GM18498 (cell line): ENCODE results near the gene ATP10A.

Experiments
- ATAC-seq: cut with Tn5 transposase; IDR thresholded peaks from one replicate; pipeline ENCODE4 v1.9.1; 2021; ENCODE audit warnings: mild to moderate bottlenecking, moderate library complexity; ENCODE audit not compliant: unreplicated experiment

Gene ATP10A

GRCh38 chr15:25708391-25708790, 154.7 kb downstream of the ATP10A start:
- no peak for ATAC-seq

- ATAC-seq = no peak
Observed at GRCh38 chr15:25707656-25708365, 155.3 kb downstream of the ATP10A start.

DNA sequence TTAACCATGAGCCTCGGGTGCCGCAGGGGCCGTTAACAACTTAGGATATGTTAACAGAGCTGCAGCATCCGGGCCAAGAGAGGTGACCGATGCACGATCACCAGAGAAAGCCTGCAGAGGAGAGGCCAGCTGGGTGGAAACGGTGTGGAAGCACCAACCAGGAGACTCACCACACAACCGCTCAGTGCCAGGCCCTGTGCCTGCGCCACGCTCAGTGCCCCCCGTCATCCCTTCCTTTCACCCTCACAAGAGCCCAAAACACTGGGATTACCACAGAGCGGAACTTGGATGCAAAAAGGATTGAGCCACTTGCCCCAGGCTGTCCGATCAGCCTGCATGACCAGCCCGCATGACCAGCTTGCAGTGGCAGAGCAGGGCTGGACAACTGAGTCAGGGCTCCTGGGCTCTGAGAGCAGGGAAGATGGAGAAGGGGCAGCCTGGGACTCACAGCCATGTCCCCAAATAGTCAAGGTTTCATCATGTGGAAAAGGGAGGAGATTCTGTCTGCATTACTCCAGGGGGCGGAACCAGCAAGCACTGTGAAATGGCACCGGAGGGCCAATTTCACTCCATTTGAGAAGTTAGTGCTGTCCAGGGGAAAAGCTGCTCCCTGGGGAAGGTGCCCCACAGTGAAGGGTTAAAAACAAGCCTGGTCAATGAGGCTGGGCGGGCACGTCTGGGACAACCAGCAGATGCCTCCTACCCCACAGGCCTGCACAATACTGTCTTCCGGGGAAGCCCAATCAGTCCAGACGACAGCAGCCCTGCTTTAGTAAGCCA, 156.8 kb downstream of the ATP10A start:
- ATAC-seq = no peak

- no peak for ATAC-seq
Observed at GRCh38 chr15:25705433-25706115, 157.6 kb downstream of the ATP10A start.

DNA sequence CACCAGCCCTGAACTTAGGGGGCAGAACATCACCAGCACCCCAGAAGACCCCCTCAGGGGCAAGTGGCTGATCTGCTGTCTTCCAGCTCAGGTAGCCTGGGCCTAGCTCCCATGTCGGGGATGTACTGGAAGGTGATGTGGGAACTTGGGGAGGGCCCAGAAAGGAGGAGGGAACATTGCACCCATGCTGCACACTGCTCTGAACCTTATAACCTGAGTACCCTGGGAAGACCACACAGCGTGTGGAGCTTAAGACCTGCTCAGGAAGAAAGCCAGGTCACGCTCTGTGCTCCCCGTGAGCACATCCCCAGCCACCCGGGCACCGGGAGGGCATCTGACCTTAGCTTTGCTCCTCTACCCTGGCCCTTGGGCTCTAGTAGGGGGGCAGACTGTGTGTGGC, 159.4 kb downstream of the ATP10A start:
- ATAC-seq = no peak

GRCh38 chr15:25701721-25702465, 161.2 kb downstream of the ATP10A start:
- no peak for ATAC-seq

DNA sequence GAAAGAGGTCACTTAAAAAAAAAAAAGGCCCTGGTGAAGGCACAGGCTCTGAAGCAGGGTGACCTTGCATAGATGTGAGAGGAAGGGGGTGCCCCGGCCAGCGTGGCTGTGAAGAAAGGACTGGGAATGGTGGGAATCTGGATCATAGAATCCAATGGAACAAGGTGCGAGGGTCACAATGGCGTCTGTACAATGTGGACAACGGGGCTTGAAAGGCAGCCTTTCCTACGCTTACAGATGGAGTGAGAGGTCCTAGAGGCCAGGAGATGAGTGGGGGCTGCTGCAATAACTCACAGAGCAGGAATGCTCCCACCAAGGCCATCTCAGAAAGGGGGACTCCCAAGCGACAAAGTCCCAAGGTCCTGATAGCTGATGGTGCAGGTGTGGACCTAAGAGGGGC, 162.2 kb downstream of the ATP10A start:
- ATAC-seq = no peak

DNA sequence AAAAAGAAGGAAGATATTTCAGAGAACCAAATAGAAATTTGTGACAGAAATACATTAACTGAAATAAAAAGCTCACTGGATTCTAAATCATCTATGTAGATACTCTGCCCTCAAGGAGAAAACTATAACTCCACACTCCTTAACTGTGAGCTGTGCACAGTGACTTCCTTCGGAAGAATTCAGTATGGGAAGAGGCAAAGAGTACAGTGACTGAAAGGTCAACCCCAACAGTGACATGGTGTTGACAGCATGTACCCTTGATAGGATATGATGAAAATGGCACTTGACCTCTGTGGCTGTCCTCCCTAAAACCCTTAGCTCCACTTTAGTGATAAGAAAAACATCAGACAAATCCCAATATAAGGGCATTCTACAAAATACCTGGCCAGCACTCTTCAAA, 165.5 kb downstream of the ATP10A start:
- no peak for ATAC-seq

- ATAC-seq = no peak
Observed at GRCh38 chr15:25695875-25696760, 167.0 kb downstream of the ATP10A start.

DNA sequence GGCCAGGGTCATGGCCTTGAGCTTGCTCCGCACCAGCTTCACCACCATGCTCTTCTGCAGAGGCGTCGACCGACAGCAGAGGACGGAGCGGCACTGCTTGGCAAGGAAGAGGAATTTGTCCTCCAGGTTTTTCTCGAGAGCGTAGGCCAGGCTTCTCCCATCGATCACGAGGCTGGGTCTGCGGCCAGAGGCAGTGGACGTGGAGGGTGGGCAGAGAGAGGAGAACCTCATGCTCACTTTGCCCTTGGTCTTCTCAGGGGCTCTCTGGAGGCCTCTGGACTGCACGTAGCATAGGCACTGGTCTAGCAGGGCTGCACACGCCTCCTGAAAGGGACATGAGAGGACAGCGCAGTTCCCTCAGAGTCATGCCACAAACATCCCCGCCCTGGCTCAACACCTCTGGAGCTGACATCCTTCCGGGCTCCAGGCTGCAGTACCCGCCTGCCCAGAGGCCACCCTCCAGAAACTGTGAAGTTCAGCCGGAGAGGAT, 168.3 kb downstream of the ATP10A start:
- no peak for ATAC-seq

DNA sequence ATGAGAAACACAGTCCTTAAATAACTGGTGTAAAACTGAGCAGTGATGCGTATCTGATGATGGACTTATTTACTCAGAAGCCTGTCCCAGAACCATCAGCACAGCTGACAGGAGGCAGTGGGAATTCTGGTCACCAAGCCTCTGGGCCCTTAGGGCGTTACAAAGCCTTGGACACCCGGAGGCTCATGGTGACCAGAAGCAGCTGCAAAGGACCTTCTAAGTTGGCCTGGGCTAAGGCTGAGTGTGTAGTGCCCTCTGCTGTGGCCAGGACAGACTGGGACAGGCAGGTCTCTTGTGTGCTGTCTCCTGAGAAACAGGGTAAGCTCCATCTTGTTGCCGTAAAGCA, 168.9 kb downstream of the ATP10A start:
- no peak for ATAC-seq

- no peak for ATAC-seq
Observed at GRCh38 chr15:25693321-25694238, 169.5 kb downstream of the ATP10A start.

DNA sequence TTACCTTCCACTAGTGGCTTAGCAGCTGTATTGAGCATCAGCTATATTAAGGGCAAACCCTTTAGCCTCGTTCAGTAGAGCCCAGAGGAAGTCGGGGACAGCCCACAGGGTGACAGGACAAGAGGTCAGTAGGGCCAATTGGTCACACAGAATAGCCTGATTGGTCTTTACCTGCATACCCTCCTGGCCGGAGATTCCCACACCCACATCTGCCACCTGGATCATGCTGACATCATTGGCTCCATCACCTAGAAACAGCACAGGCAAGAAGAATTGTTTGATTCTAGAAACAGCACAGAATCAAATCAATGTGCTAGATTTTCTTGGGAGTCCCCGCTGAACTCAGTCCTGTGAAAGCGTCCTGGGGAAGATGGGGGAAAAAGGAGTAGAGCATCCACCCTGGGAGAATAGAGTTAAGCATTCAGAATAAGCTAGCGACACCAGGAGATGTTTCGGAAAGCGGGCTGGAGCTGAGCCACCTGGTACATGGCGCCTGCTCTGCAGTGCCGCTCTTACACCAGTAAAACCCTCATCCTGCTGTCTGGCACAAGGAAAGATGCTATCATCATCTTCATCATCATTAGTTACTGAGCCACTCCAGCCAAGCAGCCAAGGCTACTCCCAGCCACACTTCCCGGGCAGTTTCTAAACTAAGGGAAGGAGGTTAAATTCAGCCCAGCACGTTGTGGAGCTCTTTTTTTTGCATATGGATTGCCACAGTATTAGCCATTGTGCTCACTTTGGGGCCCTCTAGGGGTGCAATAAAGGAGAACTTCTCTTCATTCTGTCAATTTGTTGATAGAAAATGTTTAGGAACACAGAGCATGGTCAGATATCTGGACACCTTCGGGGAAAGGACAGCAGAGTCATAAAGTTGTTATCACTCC, 171.3 kb downstream of the ATP10A start:
- ATAC-seq = no peak

DNA sequence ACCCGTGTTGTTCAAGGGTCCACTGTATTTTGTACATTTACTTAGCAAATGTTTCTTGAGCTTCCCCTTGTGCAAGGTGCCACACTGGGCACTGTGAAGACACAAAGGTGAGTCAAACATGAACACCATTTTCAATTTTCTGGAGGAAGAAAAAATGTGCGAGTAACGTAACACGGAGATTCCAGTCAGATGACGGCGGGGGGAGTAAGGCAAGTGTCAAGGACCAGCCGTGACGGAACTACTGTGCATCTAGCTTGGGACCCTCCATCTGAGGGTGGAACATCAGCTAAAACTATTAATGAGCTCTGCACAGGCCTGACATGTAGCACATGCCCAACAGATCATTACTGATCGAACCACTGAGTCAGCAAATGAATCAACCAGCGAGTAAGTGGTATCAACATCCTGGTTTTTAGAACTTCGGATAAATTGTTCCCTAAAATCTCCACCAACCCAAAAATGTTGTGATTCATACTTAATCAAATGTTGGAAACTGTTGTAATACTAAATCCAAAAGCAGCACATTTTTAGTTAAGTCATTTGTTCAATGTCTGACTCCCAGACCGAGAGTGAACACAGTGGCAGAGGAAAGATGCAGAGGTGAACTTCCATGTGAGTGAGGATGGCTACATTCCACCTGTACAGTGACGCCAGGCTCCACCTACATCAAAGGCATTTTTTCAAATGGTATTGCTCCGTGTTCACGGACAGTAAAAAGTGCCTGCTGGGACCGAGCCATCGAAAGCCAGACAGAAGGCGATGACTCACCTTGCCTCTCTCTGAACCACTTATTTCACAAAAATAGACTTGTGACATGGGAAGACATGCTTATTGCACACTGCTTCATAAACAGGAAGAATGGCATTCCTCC, 172.2 kb downstream of the ATP10A start:
- no peak for ATAC-seq

GRCh38 chr15:25689592-25689991, 173.5 kb downstream of the ATP10A start:
- ATAC-seq = no peak

DNA sequence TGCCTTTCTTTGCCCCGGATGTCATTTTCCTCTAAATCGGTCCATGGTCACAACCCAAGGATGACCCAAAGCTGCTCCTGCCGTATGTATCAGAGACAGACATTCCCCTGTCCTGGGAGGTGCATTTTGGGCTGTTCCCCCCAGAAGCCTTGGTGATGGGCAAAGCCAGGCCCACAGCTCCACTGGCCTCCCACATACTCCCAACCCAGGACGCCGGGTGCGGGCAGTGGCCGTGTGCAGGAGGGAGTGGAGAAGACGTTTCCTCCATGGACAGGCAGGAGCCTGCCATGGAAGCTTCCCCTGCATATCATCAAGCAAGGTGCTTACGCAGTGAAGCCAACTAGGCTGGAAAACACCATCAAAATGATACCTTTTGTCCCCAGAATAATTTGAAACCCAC, 175.0 kb downstream of the ATP10A start:
- no peak for ATAC-seq

- ATAC-seq = no peak
Observed at GRCh38 chr15:25687689-25688088, 175.4 kb downstream of the ATP10A start.
